Measurements from ENCODE around the gene UBE3D. TPM values are rescaled to one million over a fixed set of nuclear protein-coding genes. Genes with fewer than 3 reads are reported as not detected.

UBE3D gene
- total and polyA plus RNA-seq, 2 experiments from 2014 or later: 17.5 to 31.4 TPM

DNA sequence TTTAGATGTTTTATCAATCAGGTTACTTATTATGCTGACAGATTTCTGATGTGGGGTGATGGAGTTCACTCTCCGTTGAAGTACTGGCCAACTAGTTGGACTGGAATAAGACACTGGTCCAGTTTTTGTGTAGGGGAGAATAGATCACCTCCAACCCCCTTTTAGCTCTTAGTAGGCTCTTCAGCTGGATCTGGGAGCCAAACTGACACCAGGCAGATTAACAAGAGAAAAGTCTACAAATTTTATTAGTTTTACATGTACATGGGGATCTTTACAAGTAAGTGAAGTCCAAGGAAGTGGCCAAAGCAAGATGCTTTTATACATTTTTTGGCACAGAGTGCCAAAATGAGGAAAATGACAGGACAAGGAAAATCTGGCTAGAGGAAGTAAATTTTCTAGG is 107.1 kb downstream of the UBE3D start:
- no peak overlapping the region for H3K4me3 Mint-ChIP-seq

More for the DNA sequence above, 107.1 kb downstream of the UBE3D start:
- H3K4me1 ChIP-seq (ENCODE audit: insufficient read depth): peaks cover 26% of the 10 kb centered on the region
- H3K36me3 Mint-ChIP-seq (ENCODE audit: low read depth): peaks cover 13% of the 10 kb centered on the region
- peaks cover 27% of the 10 kb centered on the region for H3K4me1 Mint-ChIP-seq
- peak overlapping the region; percentile 47 for H3K27ac Mint-ChIP-seq
- DNase-seq (ENCODE audit: low spot score) (no peak), ATAC-seq (no peak)
- TF ChIP-seq, protein P1, sequence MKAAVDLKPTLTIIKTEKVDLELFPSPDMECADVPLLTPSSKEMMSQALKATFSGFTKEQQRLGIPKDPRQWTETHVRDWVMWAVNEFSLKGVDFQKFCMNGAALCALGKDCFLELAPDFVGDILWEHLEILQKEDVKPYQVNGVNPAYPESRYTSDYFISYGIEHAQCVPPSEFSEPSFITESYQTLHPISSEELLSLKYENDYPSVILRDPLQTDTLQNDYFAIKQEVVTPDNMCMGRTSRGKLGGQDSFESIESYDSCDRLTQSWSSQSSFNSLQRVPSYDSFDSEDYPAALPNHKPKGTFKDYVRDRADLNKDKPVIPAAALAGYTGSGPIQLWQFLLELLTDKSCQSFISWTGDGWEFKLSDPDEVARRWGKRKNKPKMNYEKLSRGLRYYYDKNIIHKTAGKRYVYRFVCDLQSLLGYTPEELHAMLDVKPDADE (IDR thresholded peaks at IDR 0.05): no peak
- TF ChIP-seq, protein P2, sequence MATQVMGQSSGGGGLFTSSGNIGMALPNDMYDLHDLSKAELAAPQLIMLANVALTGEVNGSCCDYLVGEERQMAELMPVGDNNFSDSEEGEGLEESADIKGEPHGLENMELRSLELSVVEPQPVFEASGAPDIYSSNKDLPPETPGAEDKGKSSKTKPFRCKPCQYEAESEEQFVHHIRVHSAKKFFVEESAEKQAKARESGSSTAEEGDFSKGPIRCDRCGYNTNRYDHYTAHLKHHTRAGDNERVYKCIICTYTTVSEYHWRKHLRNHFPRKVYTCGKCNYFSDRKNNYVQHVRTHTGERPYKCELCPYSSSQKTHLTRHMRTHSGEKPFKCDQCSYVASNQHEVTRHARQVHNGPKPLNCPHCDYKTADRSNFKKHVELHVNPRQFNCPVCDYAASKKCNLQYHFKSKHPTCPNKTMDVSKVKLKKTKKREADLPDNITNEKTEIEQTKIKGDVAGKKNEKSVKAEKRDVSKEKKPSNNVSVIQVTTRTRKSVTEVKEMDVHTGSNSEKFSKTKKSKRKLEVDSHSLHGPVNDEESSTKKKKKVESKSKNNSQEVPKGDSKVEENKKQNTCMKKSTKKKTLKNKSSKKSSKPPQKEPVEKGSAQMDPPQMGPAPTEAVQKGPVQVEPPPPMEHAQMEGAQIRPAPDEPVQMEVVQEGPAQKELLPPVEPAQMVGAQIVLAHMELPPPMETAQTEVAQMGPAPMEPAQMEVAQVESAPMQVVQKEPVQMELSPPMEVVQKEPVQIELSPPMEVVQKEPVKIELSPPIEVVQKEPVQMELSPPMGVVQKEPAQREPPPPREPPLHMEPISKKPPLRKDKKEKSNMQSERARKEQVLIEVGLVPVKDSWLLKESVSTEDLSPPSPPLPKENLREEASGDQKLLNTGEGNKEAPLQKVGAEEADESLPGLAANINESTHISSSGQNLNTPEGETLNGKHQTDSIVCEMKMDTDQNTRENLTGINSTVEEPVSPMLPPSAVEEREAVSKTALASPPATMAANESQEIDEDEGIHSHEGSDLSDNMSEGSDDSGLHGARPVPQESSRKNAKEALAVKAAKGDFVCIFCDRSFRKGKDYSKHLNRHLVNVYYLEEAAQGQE (IDR thresholded peaks at IDR 0.05; ENCODE audit: unreplicated experiment): no peak
- TF ChIP-seq, protein P3, sequence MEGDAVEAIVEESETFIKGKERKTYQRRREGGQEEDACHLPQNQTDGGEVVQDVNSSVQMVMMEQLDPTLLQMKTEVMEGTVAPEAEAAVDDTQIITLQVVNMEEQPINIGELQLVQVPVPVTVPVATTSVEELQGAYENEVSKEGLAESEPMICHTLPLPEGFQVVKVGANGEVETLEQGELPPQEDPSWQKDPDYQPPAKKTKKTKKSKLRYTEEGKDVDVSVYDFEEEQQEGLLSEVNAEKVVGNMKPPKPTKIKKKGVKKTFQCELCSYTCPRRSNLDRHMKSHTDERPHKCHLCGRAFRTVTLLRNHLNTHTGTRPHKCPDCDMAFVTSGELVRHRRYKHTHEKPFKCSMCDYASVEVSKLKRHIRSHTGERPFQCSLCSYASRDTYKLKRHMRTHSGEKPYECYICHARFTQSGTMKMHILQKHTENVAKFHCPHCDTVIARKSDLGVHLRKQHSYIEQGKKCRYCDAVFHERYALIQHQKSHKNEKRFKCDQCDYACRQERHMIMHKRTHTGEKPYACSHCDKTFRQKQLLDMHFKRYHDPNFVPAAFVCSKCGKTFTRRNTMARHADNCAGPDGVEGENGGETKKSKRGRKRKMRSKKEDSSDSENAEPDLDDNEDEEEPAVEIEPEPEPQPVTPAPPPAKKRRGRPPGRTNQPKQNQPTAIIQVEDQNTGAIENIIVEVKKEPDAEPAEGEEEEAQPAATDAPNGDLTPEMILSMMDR (conservative IDR thresholded peaks at IDR 0.05; ENCODE audit: low read depth in 2 of 2): no peak
- TF ChIP-seq ZNF114 (CRISPR knock-in tag; IDR thresholded peaks at IDR 0.05): no peak
- no peak for TF ChIP-seq CREB1 (CRISPR knock-in tag; IDR thresholded peaks at IDR 0.05; ENCODE audit: low read depth)
- TF ChIP-seq, protein P4, sequence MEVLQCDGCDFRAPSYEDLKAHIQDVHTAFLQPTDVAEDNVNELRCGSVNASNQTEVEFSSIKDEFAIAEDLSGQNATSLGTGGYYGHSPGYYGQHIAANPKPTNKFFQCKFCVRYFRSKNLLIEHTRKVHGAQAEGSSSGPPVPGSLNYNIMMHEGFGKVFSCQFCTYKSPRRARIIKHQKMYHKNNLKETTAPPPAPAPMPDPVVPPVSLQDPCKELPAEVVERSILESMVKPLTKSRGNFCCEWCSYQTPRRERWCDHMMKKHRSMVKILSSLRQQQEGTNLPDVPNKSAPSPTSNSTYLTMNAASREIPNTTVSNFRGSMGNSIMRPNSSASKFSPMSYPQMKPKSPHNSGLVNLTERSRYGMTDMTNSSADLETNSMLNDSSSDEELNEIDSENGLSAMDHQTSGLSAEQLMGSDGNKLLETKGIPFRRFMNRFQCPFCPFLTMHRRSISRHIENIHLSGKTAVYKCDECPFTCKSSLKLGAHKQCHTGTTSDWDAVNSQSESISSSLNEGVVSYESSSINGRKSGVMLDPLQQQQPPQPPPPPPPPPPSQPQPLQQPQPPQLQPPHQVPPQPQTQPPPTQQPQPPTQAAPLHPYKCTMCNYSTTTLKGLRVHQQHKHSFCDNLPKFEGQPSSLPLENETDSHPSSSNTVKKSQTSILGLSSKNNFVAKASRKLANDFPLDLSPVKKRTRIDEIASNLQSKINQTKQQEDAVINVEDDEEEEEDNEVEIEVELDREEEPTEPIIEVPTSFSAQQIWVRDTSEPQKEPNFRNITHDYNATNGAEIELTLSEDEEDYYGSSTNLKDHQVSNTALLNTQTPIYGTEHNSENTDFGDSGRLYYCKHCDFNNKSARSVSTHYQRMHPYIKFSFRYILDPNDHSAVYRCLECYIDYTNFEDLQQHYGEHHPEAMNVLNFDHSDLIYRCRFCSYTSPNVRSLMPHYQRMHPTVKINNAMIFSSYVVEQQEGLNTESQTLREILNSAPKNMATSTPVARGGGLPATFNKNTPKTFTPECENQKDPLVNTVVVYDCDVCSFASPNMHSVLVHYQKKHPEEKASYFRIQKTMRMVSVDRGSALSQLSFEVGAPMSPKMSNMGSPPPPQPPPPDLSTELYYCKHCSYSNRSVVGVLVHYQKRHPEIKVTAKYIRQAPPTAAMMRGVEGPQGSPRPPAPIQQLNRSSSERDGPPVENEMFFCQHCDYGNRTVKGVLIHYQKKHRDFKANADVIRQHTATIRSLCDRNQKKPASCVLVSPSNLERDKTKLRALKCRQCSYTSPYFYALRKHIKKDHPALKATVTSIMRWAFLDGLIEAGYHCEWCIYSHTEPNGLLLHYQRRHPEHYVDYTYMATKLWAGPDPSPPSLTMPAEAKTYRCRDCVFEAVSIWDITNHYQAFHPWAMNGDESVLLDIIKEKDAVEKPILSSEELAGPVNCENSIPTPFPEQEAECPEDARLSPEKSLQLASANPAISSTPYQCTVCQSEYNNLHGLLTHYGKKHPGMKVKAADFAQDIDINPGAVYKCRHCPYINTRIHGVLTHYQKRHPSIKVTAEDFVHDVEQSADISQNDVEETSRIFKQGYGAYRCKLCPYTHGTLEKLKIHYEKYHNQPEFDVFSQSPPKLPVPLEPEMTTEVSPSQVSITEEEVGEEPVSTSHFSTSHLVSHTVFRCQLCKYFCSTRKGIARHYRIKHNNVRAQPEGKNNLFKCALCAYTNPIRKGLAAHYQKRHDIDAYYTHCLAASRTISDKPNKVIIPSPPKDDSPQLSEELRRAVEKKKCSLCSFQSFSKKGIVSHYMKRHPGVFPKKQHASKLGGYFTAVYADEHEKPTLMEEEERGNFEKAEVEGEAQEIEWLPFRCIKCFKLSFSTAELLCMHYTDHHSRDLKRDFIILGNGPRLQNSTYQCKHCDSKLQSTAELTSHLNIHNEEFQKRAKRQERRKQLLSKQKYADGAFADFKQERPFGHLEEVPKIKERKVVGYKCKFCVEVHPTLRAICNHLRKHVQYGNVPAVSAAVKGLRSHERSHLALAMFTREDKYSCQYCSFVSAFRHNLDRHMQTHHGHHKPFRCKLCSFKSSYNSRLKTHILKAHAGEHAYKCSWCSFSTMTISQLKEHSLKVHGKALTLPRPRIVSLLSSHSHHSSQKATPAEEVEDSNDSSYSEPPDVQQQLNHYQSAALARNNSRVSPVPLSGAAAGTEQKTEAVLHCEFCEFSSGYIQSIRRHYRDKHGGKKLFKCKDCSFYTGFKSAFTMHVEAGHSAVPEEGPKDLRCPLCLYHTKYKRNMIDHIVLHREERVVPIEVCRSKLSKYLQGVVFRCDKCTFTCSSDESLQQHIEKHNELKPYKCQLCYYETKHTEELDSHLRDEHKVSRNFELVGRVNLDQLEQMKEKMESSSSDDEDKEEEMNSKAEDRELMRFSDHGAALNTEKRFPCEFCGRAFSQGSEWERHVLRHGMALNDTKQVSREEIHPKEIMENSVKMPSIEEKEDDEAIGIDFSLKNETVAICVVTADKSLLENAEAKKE (CRISPR knock-in tag; IDR thresholded peaks at IDR 0.05): no peak
- TF ChIP-seq JUNB (IDR thresholded peaks at IDR 0.05; ENCODE audit: unreplicated experiment): no peak
- TF ChIP-seq EZH2 (IDR thresholded peaks at IDR 0.05; ENCODE audit: low read depth, unreplicated experiment): no peak
- H3K27ac ChIP-seq (ENCODE audit: low read depth): peak overlapping the region; percentile 91
- H4K20me1 ChIP-seq (replicated peaks; ENCODE audit: insufficient read depth): no peaks in the 10 kb centered on the region
- H2AFZ ChIP-seq: no peak overlapping the region
- no peaks in the 10 kb centered on the region for H3K9me3 Mint-ChIP-seq
- peaks cover 4% of the 10 kb centered on the region for H3K27me3 Mint-ChIP-seq (ENCODE audit: insufficient read depth, low read depth, poor library complexity)
- H3K9me2 ChIP-seq (ENCODE audit: insufficient read depth): no peaks in the 10 kb centered on the region
- H3K4me2 ChIP-seq: peak overlapping the region; percentile 35; the same call in 1 of the 2 replicates
- no peaks in the 10 kb centered on the region; the same call in 1 of the 2 replicates for H3F3A ChIP-seq (replicated peaks; ENCODE audit: low read depth)
- no peaks in the 10 kb centered on the region for H3K36me3 ChIP-seq (ENCODE audit: insufficient read depth)
- H3K4me3 ChIP-seq: no peak overlapping the region
- H3K79me2 ChIP-seq (replicated peaks; ENCODE audit: insufficient read depth): no peaks in the 10 kb centered on the region
- no peaks in the 10 kb centered on the region for H3K27me3 ChIP-seq (ENCODE audit: insufficient read depth)
